ENCODE results near the gene SLC6A18.

GRCh38 chr5:1259806-1260480 lies 34.8 kb downstream of the SLC6A18 start:
- TF ChIP-seq CTCF (IDR thresholded peaks at IDR 0.05) (no peak), EP300 (IDR thresholded peaks at IDR 0.05) (no peak)

Measured in gastroesophageal sphincter (tissue), 3 donors.